HepG2 (cell line): Measurements from ENCODE around the gene AUTS2. TPM values are rescaled to one million over a fixed set of nuclear protein-coding genes. Genes with fewer than 3 reads are reported as not detected.

Experiments
- ATAC-seq: fragments of 200-7000 bp; cut with Tn5 transposase; 3 replicates; pipeline ENCODE4 v1.9.1; 2020; ENCODE audit warnings: mild to moderate bottlenecking, moderate library complexity
- BruUV-seq: library from RNA; stranded (reverse); fragments of 400-500 nt; replicated peaks from 2 replicates; lab custom pipeline; 2021; lab: Mats Ljungman, UMichigan
- CTCF ChIA-PET: fragments of 300-600 bp; formaldehyde crosslinking; extraction: SDS; loops from one replicate; lab custom pipeline; 2021; ENCODE audit warnings: low total read pairs, inconsistent platforms, low intra/inter-chr PET ratio; lab: Yijun Ruan, JAX
- POLR2A ChIA-PET: fragments of 350-600 bp; sonication (Branson Sonifier 250); formaldehyde crosslinking; loops from one replicate; lab custom pipeline; 2020; ENCODE audit warnings: antibody characterized with exemption, inconsistent platforms; lab: Yijun Ruan, JAX
- DNase-seq: peaks from one replicate; pipeline ENCODE4 v3.0.0-alpha.2; 2015; ENCODE audit warnings: low spot score
- FAIRE-seq: peaks from 3 replicates; lab custom pipeline; 2011; peaks lifted over from hg19 to GRCh38; lab: Jason Lieb, UNC
- H2AFZ ChIP-seq: one replicate; pipeline ENCODE4 v1.6.1; 2011; ENCODE audit warnings: low read length, inconsistent platforms
- H3K27ac ChIP-seq: fragments of 300-600 bp; 3 replicates; pipeline ENCODE4 v1.8.0; 2011; ENCODE audit warnings: mixed run types, mild to moderate bottlenecking, mixed read lengths, low read length, inconsistent platforms; ENCODE audit not compliant: insufficient read depth; ENCODE audit errors: extremely low read length
- H3K27me3 ChIP-seq, 2 experiments: fragments of 200-600 bp in 1 of 2; 2 replicates in 1 of 2; 3 replicates in 1 of 2; pipeline versions ENCODE4 v1.6.0 to v1.8.0; 2011; ENCODE audit warnings: low read length in 2 of 2, mild to moderate bottlenecking in 2 of 2, moderate library complexity in 2 of 2, inconsistent platforms in 1 of 2; ENCODE audit not compliant: insufficient read depth in 2 of 2, control insufficient read depth in 1 of 2
- H3K36me3 ChIP-seq, 2 experiments: fragments of 200-600 bp in 1 of 2; replicated peaks in 1 of 2; 2 replicates in 1 of 2; 3 replicates in 1 of 2; pipeline versions ENCODE4 v1.5.1 to v1.8.0; 2011; ENCODE audit warnings: low read length in 2 of 2, inconsistent platforms in 1 of 2; ENCODE audit not compliant: insufficient read depth in 2 of 2, control insufficient read depth in 1 of 2
- H3K4me1 ChIP-seq: 2 replicates; pipeline ENCODE4 v1.5.1; 2012; ENCODE audit warnings: low read length, inconsistent platforms; ENCODE audit not compliant: insufficient read depth
- H3K4me2 ChIP-seq: 2 replicates; pipeline ENCODE4 v1.6.0; 2011; ENCODE audit warnings: low read depth, low read length, inconsistent platforms
- H3K4me3 ChIP-seq, 3 experiments: fragments of 200-600 bp in 1 of 3; sonication (generic), shearing (Covaris generic) in 1 of 3; replicated peaks in 1 of 3; 2 replicates each; pipeline ENCODE4 v1.5.1; 2011 to 2016; ENCODE audit warnings: low read length in 3 of 3, inconsistent platforms in 2 of 3, low read depth in 2 of 3, mild to moderate bottlenecking in 2 of 3, control low read depth in 1 of 3, mixed read lengths in 1 of 3; ENCODE audit not compliant: insufficient read depth in 1 of 3
- H3K79me2 ChIP-seq: one replicate; pipeline ENCODE4 v1.6.1; 2011; ENCODE audit warnings: low read length, inconsistent platforms; ENCODE audit not compliant: insufficient read depth
- H3K9ac ChIP-seq: 2 replicates; pipeline ENCODE4 v1.6.0; 2011; ENCODE audit warnings: mild to moderate bottlenecking, low read depth, low read length, inconsistent platforms; ENCODE audit not compliant: insufficient read depth
- H3K9me3 ChIP-seq: 2 replicates; pipeline ENCODE4 v1.5.1; 2012; ENCODE audit warnings: mild to moderate bottlenecking, low read length
- H4K20me1 ChIP-seq: 2 replicates; pipeline ENCODE4 v1.6.0; 2011; ENCODE audit warnings: inconsistent platforms, mild to moderate bottlenecking, low read length, moderate library complexity; ENCODE audit not compliant: insufficient read depth
- EED ChIP-seq: sonication (generic); formaldehyde crosslinking; IDR thresholded peaks from 2 replicates; pipeline ENCODE4 v1.5.0; 2020; ENCODE audit warnings: mild to moderate bottlenecking, missing genetic modification reagents
- HES4 ChIP-seq: sonication (generic); formaldehyde crosslinking; IDR thresholded peaks from 2 replicates; pipeline ENCODE4 v1.9.0; 2021; ENCODE audit warnings: mild to moderate bottlenecking, missing genetic modification reagents, borderline replicate concordance
- KDM5B ChIP-seq: sonication (generic); formaldehyde crosslinking; IDR thresholded peaks from 2 replicates; pipeline ENCODE4 v1.4.0; 2020; ENCODE audit warnings: missing genetic modification reagents, mild to moderate bottlenecking, borderline replicate concordance
- KLF6 ChIP-seq: IDR thresholded peaks from 2 replicates; pipeline ENCODE4 v1.8.0; 2016; ENCODE audit warnings: missing biosample characterization, missing genetic modification reagents
- MXI1 ChIP-seq: IDR thresholded peaks from 3 replicates; pipeline ENCODE4 v1.6.1; 2012; ENCODE audit warnings: low read depth, low read length, inconsistent platforms, borderline replicate concordance
- PAX8 ChIP-seq: sonication (generic); formaldehyde crosslinking; IDR thresholded peaks from 2 replicates; pipeline ENCODE4 v1.8.0; 2022; ENCODE audit warnings: mild to moderate bottlenecking, missing genetic modification reagents, borderline replicate concordance
- YEATS2 ChIP-seq: sonication (generic); formaldehyde crosslinking; IDR thresholded peaks from 2 replicates; pipeline ENCODE4 v1.4.0; 2020; ENCODE audit warnings: missing genetic modification reagents, borderline replicate concordance
- ZFP91 ChIP-seq: sonication (generic); formaldehyde crosslinking; IDR thresholded peaks from 2 replicates; pipeline ENCODE4 v1.9.0; 2022; ENCODE audit warnings: missing genetic modification reagents, mild to moderate bottlenecking, borderline replicate concordance
- ZFY ChIP-seq: sonication (generic); formaldehyde crosslinking; IDR thresholded peaks from 2 replicates; pipeline ENCODE4 v1.4.0; 2020; ENCODE audit warnings: missing genetic modification reagents
- ZNF280D ChIP-seq: sonication (generic); formaldehyde crosslinking; IDR thresholded peaks from 2 replicates; pipeline ENCODE4 v1.5.1; 2020; ENCODE audit warnings: mild to moderate bottlenecking, missing genetic modification reagents
- ZNF747 ChIP-seq: sonication (generic); formaldehyde crosslinking; IDR thresholded peaks from 2 replicates; pipeline ENCODE4 v1.8.1; 2023; ENCODE audit warnings: missing genetic modification reagents, mild to moderate bottlenecking, borderline replicate concordance
- WGBS: methylation state at CpG from one replicate; pipeline ENCODE4 v1.1.6; 2017; ENCODE audit warnings: low lambda C conversion rate; 5-methylcytosine and 5-hydroxymethylcytosine counted together
- in situ Hi-C: cut with HindIII; loops from 2 replicates; pipeline ENCODE4 v1.10.0; 2017; ENCODE audit warnings: low pct_unique_long_range_greater_than_20kb; ENCODE audit not compliant: extremely low pct_ligation_motif_present
- intact Hi-C: fragments of 100-400 bp; cut with micrococcal nuclease; formaldehyde crosslinking; loops from one replicate; pipeline ENCODE4 v1.10.0; 2022; ENCODE audit not compliant: unreplicated experiment
- polyA plus RNA-seq, 8 experiments: library from polyadenylated mRNA; depleted of rRNA in 3 of 8; stranded (reverse) in 7 of 8; unstranded in 1 of 8; fragments of >200 nt; fragmentation: Illumina TruSeq in 4 of 8; extraction: Trizol in 4 of 8; gene quantifications; 2 replicates each; pipeline versions ENCODE4 v1.2.1 to v1.2.3, GENCODE V29; 2011 to 2016; ENCODE audit warnings: low read depth in 4 of 8, missing spikeins in 1 of 8, mixed read lengths in 1 of 8; ENCODE audit not compliant: insufficient read depth in 1 of 8
- total RNA-seq, 5 experiments: library from RNA; depleted of rRNA; stranded (reverse); fragments of >200 nt; fragmentation: Illumina TruSeq; extraction: Trizol; gene quantifications; 2 replicates each; pipeline ENCODE4 v1.2.3, GENCODE V29; 2016; ENCODE audit warnings: low read depth in 1 of 5
- TF ChIP-seq, protein P1 (sequence below): sonication (generic); formaldehyde crosslinking; IDR thresholded peaks from 2 replicates; pipeline ENCODE4 v1.8.0; 2022; ENCODE audit warnings: mild to moderate bottlenecking, missing genetic modification reagents, borderline replicate concordance
- TF ChIP-seq, protein P2 (sequence below): sonication (generic); formaldehyde crosslinking; IDR thresholded peaks from 2 replicates; pipeline ENCODE4 v1.4.0; 2020; ENCODE audit warnings: missing genetic modification reagents

AUTS2 gene
- total and polyA plus RNA-seq, 2 of the 13 experiments (the other 11 are each of a cell fraction or from before 2014, with no cell fraction given): 0.38 TPM; not detected in 1

GRCh38 chr7:70726951-70727378, 1128.7 kb downstream of the AUTS2 start:
- Histone ChIP-seq H4K20me1 (no peaks in the 10 kb centered on the region), H3K4me3 (no peak overlapping the region), H3K9ac (no peak overlapping the region), H3K9me3 (no peaks in the 10 kb centered on the region), H2AFZ (no peak overlapping the region), H3K4me2 (no peak overlapping the region), H3K79me2 (no peaks in the 10 kb centered on the region), H3K4me1 (no peaks in the 10 kb centered on the region), H3K36me3 (no peaks in the 10 kb centered on the region), H3K27me3 (0 out of 5 replicates have a peak, but pooled peaks cover 0 to 2% of the 10 kb centered on the region in 2 experiments), H3K27ac (no peak overlapping the region)
- POLR2A ChIA-PET: no interaction called here
- intact Hi-C loops (no loop called here), in situ Hi-C loops (no loop called here)
- ATAC-seq: no peak
- no TSS peak for BruUV-seq
- DNase-seq: no peak
- FAIRE-seq: no peak
- CTCF ChIA-PET: no interaction called here
- 33% methylated on average over 8 of the region's 9 CpGs for WGBS
- TF ChIP-seq YEATS2 (CRISPR knock-in tag) (no peak), ZFY (CRISPR knock-in tag) (no peak), KDM5B (CRISPR knock-in tag) (no peak), HES4 (no peak), PAX8 (CRISPR knock-in tag) (no peak), ZNF280D (CRISPR knock-in tag) (no peak), KLF6 (CRISPR knock-in tag) (no peak), ZNF747 (CRISPR knock-in tag) (no peak), ZFP91 (no peak), EED (CRISPR knock-in tag) (no peak), MXI1 (no peak)
- TF ChIP-seq, protein P1, sequence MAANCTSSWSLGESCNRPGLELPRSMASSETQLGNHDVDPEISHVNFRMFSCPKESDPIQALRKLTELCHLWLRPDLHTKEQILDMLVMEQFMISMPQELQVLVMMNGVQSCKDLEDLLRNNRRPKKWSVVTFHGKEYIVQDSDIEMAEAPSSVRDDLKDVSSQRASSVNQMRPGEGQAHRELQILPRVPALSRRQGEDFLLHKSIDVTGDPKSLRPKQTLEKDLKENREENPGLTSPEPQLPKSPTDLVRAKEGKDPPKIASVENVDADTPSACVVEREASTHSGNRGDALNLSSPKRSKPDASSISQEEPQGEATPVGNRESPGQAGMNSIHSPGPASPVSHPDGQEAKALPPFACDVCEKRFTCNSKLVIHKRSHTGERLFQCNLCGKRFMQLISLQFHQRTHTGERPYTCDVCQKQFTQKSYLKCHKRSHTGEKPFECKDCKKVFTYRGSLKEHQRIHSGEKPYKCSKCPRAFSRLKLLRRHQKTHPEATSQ (CRISPR knock-in tag): no peak
- TF ChIP-seq, protein P2, sequence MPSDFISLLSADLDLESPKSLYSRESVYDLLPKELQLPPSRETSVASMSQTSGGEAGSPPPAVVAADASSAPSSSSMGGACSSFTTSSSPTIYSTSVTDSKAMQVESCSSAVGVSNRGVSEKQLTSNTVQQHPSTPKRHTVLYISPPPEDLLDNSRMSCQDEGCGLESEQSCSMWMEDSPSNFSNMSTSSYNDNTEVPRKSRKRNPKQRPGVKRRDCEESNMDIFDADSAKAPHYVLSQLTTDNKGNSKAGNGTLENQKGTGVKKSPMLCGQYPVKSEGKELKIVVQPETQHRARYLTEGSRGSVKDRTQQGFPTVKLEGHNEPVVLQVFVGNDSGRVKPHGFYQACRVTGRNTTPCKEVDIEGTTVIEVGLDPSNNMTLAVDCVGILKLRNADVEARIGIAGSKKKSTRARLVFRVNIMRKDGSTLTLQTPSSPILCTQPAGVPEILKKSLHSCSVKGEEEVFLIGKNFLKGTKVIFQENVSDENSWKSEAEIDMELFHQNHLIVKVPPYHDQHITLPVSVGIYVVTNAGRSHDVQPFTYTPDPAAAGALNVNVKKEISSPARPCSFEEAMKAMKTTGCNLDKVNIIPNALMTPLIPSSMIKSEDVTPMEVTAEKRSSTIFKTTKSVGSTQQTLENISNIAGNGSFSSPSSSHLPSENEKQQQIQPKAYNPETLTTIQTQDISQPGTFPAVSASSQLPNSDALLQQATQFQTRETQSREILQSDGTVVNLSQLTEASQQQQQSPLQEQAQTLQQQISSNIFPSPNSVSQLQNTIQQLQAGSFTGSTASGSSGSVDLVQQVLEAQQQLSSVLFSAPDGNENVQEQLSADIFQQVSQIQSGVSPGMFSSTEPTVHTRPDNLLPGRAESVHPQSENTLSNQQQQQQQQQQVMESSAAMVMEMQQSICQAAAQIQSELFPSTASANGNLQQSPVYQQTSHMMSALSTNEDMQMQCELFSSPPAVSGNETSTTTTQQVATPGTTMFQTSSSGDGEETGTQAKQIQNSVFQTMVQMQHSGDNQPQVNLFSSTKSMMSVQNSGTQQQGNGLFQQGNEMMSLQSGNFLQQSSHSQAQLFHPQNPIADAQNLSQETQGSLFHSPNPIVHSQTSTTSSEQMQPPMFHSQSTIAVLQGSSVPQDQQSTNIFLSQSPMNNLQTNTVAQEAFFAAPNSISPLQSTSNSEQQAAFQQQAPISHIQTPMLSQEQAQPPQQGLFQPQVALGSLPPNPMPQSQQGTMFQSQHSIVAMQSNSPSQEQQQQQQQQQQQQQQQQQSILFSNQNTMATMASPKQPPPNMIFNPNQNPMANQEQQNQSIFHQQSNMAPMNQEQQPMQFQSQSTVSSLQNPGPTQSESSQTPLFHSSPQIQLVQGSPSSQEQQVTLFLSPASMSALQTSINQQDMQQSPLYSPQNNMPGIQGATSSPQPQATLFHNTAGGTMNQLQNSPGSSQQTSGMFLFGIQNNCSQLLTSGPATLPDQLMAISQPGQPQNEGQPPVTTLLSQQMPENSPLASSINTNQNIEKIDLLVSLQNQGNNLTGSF (CRISPR knock-in tag): no peak
